Stimulated activated effector memory CD8-positive, alpha-beta T cell treated with anti-CD3 and anti-CD28 coated beads, Interleukin-12 subunit alpha, Interleukin-12 subunit beta, amount 100 ng/mL, for 72 hours (primary cell): ENCODE data around the gene ZBTB8B.
"Not testable (repeated sequence)": the region's sequence is repeated elsewhere in the genome, so short reads cannot be mapped to it uniquely, and the experiment has no call there.

Experiments
- ATAC-seq: fragments of 150-1000 bp; cut with Tn5 transposase; 2 replicates; pipeline ENCODE4 v1.10.0; 2021
- DNase-seq, 2 donors: peaks; one replicate each; pipeline ENCODE4 v3.0.0; 2021 to 2022; ENCODE audit warnings: low spot score in 2 of 2
- H3K27ac Mint-ChIP-seq: one replicate; pipeline ENCODE4 v1.8.0; 2022; ENCODE audit warnings: mild to moderate bottlenecking, mixed read lengths
- H3K36me3 Mint-ChIP-seq: one replicate; pipeline ENCODE4 v1.8.0; 2022; ENCODE audit warnings: mild to moderate bottlenecking, mixed read lengths
- H3K4me1 Mint-ChIP-seq: one replicate; pipeline ENCODE4 v1.8.0; 2022; ENCODE audit warnings: mixed read lengths
- H3K4me3 Mint-ChIP-seq: one replicate; pipeline ENCODE4 v1.8.0; 2022; ENCODE audit warnings: mild to moderate bottlenecking, mixed read lengths
- H3K9me3 Mint-ChIP-seq: one replicate; pipeline ENCODE4 v1.8.0; 2022; ENCODE audit warnings: mixed read lengths

The ZBTB8B gene

DNA sequence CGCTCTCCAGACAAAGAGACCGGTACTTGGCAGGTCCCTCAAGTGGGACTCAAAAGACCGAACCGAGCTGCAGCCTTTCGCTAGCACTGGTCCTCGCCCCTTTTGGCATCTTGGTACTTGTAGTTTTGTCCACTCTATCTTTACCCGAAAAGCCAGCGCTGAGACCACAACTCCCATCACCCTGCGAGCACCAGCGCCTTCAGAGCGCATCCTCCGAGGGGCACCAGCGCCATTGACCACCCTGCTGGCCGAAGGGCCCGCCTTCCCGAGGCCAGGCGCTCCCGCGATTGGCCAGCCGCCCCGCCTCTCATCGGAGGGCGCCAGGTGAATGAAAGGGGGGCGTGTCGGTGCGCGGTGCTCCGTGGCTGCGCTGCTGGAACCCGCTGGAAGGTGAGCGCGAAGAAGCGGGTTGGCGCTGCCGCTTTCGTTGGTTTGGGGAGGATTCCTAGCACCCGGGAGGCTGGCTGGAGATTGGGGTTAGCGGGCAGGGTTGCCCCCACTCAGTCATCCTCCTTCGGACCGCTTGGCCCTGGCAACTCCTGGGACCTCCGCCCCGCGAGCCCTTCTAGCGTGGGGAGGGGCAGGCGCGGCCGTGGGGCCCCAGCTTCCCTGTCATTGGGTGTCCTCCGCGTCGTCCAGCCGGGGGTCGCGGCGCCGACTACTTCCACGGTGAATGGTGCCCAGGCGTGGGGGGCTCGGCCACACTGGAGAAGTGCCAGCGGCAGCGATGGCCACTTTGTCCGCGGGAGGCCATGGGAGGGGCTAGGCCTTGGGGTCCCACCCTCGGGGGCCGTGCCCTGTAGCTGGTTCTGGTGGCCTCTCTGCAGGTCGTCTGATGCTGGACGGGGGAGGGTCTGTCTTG lies at the start of gene ZBTB8B:
TSS of gene ZBTB8B (plus strand) at position 357 of the 862 bp plus-strand sequence. CDS start 5,553 bp downstream, outside the sequence.
- peaks cover 19% of the 10 kb centered on the region for H3K4me1 Mint-ChIP-seq
- peak within 1 kb of the TSS; percentile 69 for H3K4me3 Mint-ChIP-seq
- ATAC-seq (peak; percentile 69), DNase-seq (peak; percentile 37 to 62)
- no peaks in the 10 kb centered on the region for H3K9me3 Mint-ChIP-seq
- H3K27ac Mint-ChIP-seq, result no peak within 1 kb of the TSS
- no peaks in the 10 kb centered on the region for H3K36me3 Mint-ChIP-seq

DNA sequence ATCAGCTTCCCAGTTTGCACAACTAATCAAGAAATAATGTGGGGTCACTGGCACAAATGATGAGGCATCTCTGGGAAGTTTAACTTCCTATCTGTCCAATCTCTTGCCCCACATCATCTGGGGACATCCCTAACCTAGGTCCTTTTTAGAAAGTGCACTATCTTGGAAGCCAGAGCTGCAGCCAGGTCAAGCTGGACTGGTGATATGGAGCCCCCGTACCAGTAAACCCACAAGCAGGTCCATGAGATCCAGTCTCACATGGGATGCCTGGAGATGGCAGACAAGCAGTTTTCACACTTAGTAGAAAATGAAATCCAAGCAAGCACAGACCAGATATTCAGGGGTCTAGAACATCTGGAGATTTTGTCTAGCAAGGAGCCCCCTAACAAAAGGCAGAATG lies 43.1 kb upstream of the ZBTB8B start:
- no peaks in the 10 kb centered on the region for H3K36me3 Mint-ChIP-seq
- DNase-seq (no peak), ATAC-seq (no peak)
- no peaks in the 10 kb centered on the region for H3K4me1 Mint-ChIP-seq
- no peak overlapping the region for H3K4me3 Mint-ChIP-seq
- no peak overlapping the region for H3K27ac Mint-ChIP-seq
- H3K9me3 Mint-ChIP-seq, result no peaks in the 10 kb centered on the region

GRCh38 chr1:32426489-32427255 lies 38.2 kb upstream of the ZBTB8B start:
- Mint-ChIP-seq H3K36me3 (no peaks in the 10 kb centered on the region), H3K27ac (no peak overlapping the region), H3K4me3 (no peak overlapping the region), H3K9me3 (no peaks in the 10 kb centered on the region), H3K4me1 (no peaks in the 10 kb centered on the region)
- DNase-seq (no peak), ATAC-seq (no peak)

- no peak overlapping the region for H3K27ac Mint-ChIP-seq
- no peaks in the 10 kb centered on the region for H3K9me3 Mint-ChIP-seq
- no peaks in the 10 kb centered on the region for H3K4me1 Mint-ChIP-seq
- H3K36me3 Mint-ChIP-seq, result no peaks in the 10 kb centered on the region
- no peak for DNase-seq
- no peak for ATAC-seq
- no peak overlapping the region for H3K4me3 Mint-ChIP-seq
Observed at GRCh38 chr1:32427264-32427963, 37.5 kb upstream of the ZBTB8B start.

DNA sequence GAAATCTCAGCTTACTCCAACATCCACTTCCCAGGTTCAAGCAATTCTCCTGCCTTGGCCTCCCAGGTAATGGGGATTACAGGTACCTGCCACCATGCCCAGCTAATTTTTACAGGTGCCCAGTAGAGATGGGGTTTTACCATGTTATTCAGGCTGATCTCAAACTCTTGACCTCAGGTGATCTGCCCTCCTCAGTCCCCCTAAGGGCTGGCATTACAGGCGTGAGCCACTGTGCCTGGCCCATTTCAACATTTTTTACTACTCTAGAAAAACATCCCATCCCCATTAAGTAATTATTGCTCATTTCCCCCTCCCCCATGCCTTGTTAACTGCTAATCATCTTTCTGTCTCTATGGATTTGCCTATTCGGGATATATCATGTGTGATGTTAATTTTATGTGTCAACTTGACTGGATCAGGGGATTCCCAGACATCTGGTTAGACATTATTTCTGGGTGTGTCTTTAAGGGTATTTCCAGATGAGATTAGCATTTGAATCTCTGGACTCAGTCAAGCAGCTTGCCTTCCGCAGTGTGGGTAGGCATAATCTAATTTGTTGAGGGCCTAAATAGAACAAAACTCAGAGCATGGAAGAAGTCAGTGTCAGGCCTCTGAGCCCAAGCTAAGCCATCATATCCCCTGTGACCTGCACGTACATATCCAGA lies 33.0 kb upstream of the ZBTB8B start:
- Mint-ChIP-seq H3K27ac (no peak overlapping the region), H3K4me1 (no peaks in the 10 kb centered on the region), H3K36me3 (no peaks in the 10 kb centered on the region), H3K4me3 (no peak overlapping the region), H3K9me3 (no peaks in the 10 kb centered on the region)
- ATAC-seq (no peak), DNase-seq (no peak)

- ATAC-seq (no peak), DNase-seq (no peak)
- Mint-ChIP-seq H3K4me3 (no peak overlapping the region), H3K4me1 (no peaks in the 10 kb centered on the region), H3K27ac (no peak overlapping the region), H3K9me3 (no peaks in the 10 kb centered on the region), H3K36me3 (no peaks in the 10 kb centered on the region)
Observed at GRCh38 chr1:32438136-32438535, 26.7 kb upstream of the ZBTB8B start.

- not testable (repeated sequence) for H3K9me3 Mint-ChIP-seq, DNase-seq, H3K4me3 Mint-ChIP-seq, H3K27ac Mint-ChIP-seq, ATAC-seq, H3K4me1 Mint-ChIP-seq, H3K36me3 Mint-ChIP-seq
Observed at GRCh38 chr1:32438777-32439176, 26.1 kb upstream of the ZBTB8B start.

- H3K36me3 Mint-ChIP-seq, H3K27ac Mint-ChIP-seq, H3K4me1 Mint-ChIP-seq, H3K9me3 Mint-ChIP-seq, DNase-seq, H3K4me3 Mint-ChIP-seq, ATAC-seq: not testable (repeated sequence)
Observed at GRCh38 chr1:32441467-32441866, 23.4 kb upstream of the ZBTB8B start.

- Mint-ChIP-seq H3K9me3 (peaks cover 8% of the 10 kb centered on the region), H3K4me1 (peaks cover 7% of the 10 kb centered on the region), H3K27ac (peak overlapping the region; percentile 50), H3K36me3 (no peaks in the 10 kb centered on the region), H3K4me3 (no peak overlapping the region)
- DNase-seq (no peak), ATAC-seq (no peak)
Observed at GRCh38 chr1:32447469-32448185, 17.2 kb upstream of the ZBTB8B start.

DNA sequence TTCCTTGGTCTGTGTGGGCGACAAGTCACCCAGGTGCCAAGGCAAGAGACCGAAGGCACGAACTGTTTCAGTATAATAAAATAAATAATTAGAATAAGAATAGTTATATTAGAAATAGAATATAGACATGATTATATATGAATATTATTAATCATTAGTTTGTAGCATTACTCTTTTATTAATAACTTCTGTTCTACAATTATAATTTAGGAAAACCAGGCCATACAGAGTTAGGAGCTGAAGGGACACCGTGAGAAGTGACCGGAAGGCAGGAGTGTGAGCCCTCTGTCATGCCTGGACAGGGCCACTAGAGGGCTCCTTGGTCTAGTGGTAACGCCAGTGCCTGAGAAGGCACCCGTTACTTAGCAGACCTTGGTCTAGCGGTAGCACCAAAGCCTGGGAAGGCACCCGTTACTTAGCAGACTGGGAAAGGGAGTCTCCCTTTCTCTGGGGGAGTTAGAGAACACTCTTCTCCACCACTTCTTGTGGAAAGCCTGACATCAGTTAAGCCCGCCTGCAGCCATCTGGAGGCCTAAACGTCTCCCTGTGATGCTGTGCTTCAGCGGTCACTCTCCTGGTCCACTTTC lies 16.6 kb upstream of the ZBTB8B start:
- H3K27ac Mint-ChIP-seq, ATAC-seq, H3K36me3 Mint-ChIP-seq, H3K4me3 Mint-ChIP-seq, H3K4me1 Mint-ChIP-seq, H3K9me3 Mint-ChIP-seq: not testable (repeated sequence)
- peak; percentile 36 to 67 for DNase-seq

DNA sequence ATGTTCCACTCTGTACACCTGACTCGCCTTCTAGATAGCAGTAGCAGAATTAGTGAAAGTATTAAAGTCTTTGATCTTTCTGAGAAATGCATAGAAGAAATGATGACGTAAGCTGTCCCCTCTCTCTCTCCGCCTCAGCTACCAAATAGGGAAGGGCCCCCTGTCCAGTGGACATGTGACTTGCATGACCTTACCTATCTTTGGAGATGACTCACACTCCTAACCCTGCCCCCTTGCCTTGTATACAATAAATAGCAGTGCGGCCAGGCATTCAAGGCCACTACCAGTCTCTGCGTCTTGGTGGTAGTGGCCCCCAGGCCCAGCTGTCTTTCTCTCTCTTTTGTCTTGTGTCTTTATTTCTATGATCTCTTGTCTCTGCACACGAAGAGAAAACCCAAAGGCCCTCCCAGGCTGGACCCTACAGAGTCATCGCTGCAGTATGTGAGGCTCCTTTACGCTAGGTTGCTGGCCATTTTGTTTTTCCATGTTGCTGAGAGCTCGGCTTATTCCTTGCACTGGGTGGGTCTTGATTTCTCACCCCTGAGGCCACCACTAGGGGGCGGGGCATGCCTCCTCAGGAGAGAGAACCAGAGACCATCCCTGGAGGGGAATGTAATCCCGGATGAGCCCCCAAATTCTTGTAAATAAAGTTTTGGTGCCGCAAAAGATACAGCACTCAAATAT lies 16.0 kb upstream of the ZBTB8B start:
- Mint-ChIP-seq H3K36me3 (no peaks in the 10 kb centered on the region), H3K4me3 (no peak overlapping the region), H3K4me1 (peaks cover 7% of the 10 kb centered on the region), H3K9me3 (peaks cover 8% of the 10 kb centered on the region), H3K27ac (no peak overlapping the region)
- DNase-seq (no peak), ATAC-seq (no peak)

DNA sequence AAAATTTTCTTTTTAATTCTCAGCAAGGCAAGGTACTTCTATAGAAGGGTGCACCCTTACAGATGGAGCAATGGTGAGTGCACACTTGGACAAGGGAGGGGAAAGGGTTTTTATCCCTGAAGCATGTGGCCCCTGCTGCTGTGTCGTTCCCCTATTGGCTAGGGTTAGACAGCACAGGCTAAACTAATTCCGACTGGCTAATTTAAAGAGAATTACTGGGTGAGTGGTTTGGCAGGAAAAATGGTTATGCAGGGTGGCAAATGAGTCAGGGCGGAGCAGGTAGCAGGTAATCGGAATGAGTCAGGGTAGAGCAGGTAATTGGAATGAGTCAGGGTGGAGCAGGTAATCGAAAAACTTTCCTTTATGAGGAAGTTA lies 15.4 kb upstream of the ZBTB8B start:
- H3K27ac Mint-ChIP-seq, ATAC-seq, H3K4me3 Mint-ChIP-seq, H3K4me1 Mint-ChIP-seq, H3K36me3 Mint-ChIP-seq, DNase-seq, H3K9me3 Mint-ChIP-seq: not testable (repeated sequence)

DNA sequence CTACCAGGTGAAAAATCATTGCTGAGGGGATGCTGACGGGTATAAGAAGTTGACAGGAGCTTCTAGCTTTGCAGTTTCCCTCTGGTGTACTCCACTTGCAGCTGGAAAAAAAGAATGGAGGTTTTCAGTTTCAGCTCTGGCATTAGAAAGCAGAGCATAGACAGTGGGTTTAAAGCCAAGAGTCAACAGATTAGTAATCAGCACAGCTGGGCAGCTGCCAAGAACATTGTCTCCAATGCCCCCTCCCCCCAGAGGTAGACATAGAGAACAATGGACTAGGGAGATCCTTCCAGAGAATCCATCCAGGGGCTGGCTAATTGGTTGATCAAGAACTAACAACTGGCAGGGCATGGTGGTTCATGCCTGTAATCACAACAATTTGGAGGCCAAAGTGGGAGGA lies 10.1 kb upstream of the ZBTB8B start:
- no peaks in the 10 kb centered on the region for H3K4me1 Mint-ChIP-seq
- no peaks in the 10 kb centered on the region for H3K36me3 Mint-ChIP-seq
- no peak overlapping the region for H3K4me3 Mint-ChIP-seq
- peaks cover 14% of the 10 kb centered on the region for H3K9me3 Mint-ChIP-seq
- no peak for DNase-seq
- H3K27ac Mint-ChIP-seq, result no peak overlapping the region
- ATAC-seq, result no peak

DNA sequence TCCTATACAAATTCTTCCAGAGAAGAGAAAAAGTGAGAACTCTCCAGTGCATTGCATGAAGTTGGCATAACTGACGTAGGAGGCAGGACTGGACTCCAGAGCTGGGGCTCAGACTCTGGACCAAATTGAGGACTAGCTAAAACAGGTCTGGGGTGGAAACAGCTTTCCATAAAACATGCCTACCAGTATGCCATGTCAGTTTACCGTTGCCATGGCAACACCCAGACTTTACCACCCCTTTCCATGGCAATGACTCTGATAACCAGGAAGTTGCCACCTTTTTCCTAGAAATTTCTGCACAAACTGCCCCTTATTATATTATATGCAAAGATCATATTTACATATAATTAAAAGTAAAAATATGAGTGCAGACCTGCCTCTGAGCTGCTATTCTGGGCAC lies 8.9 kb upstream of the ZBTB8B start:
- H3K4me1 Mint-ChIP-seq, result no peaks in the 10 kb centered on the region
- no peak overlapping the region for H3K27ac Mint-ChIP-seq
- peaks cover 14% of the 10 kb centered on the region for H3K9me3 Mint-ChIP-seq
- ATAC-seq (no peak), DNase-seq (no peak)
- no peaks in the 10 kb centered on the region for H3K36me3 Mint-ChIP-seq
- no peak overlapping the region for H3K4me3 Mint-ChIP-seq
